GM21515 (cell line): ENCODE data around the gene CDC20.
A peak's percentile ranks its signal among the peaks of the same experiment; 100 is the strongest.
"Not testable (repeated sequence)": the region's sequence is repeated elsewhere in the genome, so short reads cannot be mapped to it uniquely, and the experiment has no call there.

ENCODE experiments used
- ATAC-seq: cut with Tn5 transposase; IDR thresholded peaks from one replicate; pipeline ENCODE4 v1.9.1; 2021; ENCODE audit not compliant: unreplicated experiment

The CDC20 gene

GRCh38 chr1:43379476-43379875 is 20.7 kb downstream of the CDC20 start:
- no peak for ATAC-seq

GRCh38 chr1:43381612-43382011 is 22.8 kb downstream of the CDC20 start:
- ATAC-seq, result no peak

DNA sequence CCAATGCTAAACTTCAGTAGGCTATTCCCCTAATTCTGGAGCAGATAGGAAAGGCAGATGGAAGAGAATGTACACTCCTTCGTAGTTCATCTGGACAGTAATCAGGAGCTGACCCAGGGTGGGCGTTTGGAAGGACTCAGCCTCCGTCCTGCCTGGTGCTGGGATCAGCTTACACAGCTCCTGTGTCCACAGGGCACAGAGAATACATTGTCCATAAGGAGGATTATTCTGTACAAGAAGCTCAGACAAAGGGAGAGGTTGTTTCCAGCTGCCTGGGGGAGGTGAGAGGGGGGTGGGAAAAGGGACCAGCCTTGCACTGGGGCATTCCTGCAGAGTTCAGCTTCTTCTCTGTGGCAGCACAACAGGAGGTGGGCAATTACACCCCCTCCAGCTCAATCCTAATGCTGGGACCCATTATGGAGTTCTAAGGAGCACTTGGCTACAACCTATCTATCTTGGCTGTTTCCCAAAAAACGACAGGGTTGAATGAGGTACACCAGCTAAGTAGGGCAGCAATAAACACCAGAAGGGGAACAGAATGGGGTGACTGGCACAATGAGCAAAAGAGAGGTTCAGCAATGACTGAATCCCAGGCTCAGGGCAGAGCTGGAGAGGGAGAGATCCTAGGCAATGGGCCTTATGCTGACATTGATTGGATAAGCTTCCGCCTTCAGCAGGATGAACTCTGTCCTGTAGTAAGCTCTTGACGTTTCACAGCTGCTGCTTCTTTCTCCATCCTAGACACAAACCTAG is 23.4 kb downstream of the CDC20 start:
- no peak for ATAC-seq

DNA sequence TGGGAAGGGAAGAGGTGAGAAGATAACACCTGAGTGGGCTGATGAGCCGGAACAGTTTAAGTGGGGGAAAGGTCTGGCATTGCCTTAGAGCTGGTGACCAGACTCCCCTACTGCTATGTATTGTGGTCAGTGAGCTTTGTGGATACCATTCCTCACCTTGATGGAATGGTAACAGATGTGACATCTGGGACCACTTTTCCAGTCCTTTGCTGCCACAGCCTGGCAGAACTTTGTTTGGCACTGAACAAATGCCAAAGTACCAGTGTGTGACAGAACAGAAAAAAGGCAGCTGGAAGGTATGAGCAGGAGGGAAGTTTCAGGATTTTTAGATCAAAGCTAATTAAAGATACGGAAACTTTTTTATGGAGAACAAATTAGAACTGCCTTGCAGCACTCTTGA is 24.7 kb downstream of the CDC20 start:
- ATAC-seq, result no peak

DNA sequence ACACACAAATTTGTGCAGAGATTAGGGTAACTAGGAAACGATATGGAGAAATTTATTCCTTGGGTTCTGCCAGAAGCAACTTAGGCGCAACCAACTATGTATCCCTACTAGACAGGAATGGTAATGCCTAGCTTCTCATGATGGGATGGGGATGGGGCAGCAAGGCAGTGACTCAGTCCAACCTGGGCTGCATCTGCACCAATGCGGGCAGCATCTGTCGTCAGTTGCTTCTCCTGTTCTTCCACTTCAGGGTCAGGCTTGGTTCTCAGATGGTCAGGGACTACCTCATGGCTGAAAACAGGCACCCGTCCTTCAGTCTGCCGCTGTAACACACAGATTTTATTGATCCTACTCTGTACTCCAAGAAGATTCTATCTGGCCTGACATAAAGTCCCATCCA is 27.9 kb downstream of the CDC20 start:
- no peak for ATAC-seq

GRCh38 chr1:43387976-43388599 is 29.3 kb downstream of the CDC20 start:
- no peak for ATAC-seq

DNA sequence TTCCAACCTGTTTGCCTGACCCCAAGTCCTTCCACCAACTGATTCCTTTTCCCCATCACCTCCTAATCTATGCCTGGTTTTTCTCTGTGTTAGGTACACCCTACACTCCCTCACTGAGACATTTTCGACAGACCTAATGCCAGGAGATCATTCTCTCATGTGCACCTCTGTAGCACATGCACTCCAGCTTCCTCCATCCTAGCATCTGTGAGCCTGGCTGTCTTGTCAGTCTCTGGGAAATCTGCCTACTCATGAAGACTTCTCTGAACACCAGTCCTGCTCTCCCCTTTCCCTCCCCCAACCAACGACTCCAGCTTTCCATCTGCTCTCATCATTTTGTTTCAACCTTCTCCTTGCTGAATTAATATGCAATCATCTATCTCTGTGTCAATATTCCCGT is 29.8 kb downstream of the CDC20 start:
- no peak for ATAC-seq

GRCh38 chr1:43389326-43390313 is 30.8 kb downstream of the CDC20 start, which contains the start of the genes MED8 and SZT2:
Gene MED8 (minus strand): TSS chr1:43389800. CDS start chr1:43389764, 36 bp downstream.
Gene SZT2 (plus strand): TSS chr1:43389899. CDS start chr1:43389969, 70 bp downstream.
- peak; percentile 79 for ATAC-seq

DNA sequence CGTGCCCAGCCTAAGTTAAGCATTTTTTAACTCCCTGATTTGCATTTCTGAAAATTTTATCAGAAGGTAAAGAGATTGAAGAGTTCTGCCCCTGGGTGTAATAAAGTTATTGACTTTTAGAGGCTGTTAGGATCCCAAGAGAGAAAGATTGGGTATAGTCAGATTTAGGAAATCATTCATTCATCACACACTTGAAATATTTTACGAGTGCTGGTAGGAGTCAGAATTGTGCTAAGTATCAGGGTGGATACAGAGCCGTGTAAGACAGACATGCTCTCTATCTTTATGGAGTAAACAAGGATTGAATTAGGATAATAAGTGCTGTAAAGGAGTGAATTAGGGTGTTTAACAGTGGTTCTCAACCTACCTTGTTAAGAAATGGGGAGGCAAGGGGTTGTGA is 33.9 kb downstream of the CDC20 start:
- ATAC-seq, result no peak

- ATAC-seq, result no peak
Measured at GRCh38 chr1:43395523-43395922, 36.7 kb downstream of the CDC20 start.

DNA sequence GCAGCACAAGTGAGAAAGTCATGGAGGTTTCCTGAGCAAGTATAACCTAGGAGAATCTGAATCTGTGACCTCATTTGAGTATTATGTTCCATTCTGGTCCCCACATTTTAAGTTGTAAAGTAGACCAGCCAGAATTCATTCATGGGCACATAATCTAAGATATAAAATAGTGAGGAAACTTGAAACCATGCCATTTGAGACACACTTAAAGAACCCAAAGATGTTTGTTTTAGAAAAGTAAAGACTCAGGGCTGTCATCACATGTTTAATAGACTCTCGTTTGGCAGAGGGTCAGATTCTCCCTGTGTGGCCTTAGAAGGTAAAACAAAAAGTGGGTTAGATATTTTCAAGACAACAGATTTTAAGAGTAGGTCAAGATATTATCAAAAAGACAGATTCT is 37.3 kb downstream of the CDC20 start:
- no peak for ATAC-seq

DNA sequence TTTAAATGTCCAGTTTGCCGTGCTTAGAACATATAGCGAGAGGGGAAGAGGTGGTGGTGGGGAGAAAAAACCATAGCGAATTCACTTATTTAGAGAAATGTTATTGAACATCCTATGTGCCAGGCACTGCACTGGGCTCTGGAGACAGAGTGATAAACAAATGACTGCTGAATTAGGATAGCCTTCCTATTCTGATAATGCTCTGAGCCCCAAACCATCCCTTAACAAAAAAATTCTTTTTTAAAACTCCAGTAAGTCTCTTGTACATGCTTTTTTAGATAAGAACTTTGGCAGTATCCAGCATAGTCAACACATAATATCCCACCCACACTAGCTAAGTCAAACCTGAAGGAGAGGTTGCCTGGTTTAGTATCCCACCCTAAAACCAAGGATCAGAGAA is 39.4 kb downstream of the CDC20 start:
- no peak for ATAC-seq

GRCh38 chr1:43400441-43400840 is 41.7 kb downstream of the CDC20 start:
- not testable (repeated sequence) for ATAC-seq

GRCh38 chr1:43402089-43402865 is 43.5 kb downstream of the CDC20 start:
- ATAC-seq, result no peak

- no peak for ATAC-seq
Measured at GRCh38 chr1:43404353-43404752, 45.6 kb downstream of the CDC20 start.

- no peak for ATAC-seq
Measured at GRCh38 chr1:43405219-43405875, 46.6 kb downstream of the CDC20 start.

DNA sequence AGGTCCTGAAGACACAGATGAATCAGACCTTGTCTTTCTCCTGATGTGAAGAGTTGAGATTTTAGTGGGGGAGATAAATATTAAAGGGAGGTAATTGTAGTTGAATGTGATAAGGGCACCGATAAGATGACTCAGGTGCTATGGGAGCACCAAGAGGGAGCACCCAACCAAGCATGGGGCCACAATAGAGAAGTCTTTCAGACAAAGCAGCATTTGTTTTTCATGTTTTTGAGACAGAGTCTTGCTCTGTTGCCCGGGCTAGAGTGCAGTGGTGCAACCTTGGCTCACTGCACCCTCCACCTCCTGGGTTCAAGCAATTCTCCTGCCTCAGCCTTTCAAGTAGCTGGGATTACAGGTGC is 47.1 kb downstream of the CDC20 start:
- no peak for ATAC-seq

DNA sequence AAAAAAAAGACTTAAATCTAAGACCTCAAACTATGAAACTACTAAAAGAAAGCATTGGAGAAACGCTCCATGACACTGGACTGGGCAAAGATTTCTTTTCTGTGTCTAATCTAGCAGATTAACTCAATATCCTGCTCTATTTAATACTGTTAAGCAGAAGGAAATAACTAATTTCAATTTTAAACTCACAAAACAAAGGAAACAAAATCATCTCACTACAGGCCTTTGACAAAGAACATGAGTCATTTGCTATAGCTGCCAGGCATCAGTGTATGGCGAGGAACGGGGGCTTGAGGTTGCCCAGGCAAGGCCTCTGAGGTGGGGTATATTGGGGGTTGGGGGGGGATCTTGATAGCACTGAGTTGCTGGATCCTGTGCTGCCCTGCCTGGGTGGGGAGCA is 51.8 kb downstream of the CDC20 start:
- no peak for ATAC-seq
